A549 (cell line): ENCODE results near the gene SLC13A2.

Experiments used
- POLR2A ChIP-seq: IDR thresholded peaks from 2 replicates; pipeline ENCODE4 v1.6.1; 2012; ENCODE audit warnings: mild to moderate bottlenecking, low read length
- TP53 ChIP-seq: fragments of 250-450 bp; sonication (Bioruptor Pico); IDR thresholded peaks from 2 replicates; pipeline ENCODE4 v1.5.0; 2021; ENCODE audit warnings: mild to moderate bottlenecking, moderate library complexity
- TF ChIP-seq, protein P1 (sequence below): fragments of >200 bp; sonication (Bioruptor Twin); formaldehyde crosslinking; IDR thresholded peaks from 3 replicates; pipeline ENCODE4 v1.5.1; 2016

DNA sequence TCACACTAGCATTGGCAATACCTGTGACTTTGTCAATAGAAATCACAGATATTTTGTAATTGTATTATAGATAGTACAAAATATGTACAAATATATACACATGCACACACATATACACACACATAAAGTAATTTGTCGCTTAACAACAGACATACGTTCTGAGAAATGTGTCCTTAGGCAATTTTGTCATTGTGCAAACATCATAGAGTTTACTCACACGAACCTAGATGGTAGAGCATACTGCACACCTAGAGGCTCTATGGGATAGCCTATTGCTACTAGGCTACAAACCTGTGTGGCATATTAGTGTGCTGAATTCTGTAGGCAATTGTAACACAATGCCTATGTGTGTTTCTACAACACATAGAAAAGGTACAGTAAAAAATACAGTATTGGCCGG is 68.0 kb downstream of the SLC13A2 start:
- TF ChIP-seq, protein P1, sequence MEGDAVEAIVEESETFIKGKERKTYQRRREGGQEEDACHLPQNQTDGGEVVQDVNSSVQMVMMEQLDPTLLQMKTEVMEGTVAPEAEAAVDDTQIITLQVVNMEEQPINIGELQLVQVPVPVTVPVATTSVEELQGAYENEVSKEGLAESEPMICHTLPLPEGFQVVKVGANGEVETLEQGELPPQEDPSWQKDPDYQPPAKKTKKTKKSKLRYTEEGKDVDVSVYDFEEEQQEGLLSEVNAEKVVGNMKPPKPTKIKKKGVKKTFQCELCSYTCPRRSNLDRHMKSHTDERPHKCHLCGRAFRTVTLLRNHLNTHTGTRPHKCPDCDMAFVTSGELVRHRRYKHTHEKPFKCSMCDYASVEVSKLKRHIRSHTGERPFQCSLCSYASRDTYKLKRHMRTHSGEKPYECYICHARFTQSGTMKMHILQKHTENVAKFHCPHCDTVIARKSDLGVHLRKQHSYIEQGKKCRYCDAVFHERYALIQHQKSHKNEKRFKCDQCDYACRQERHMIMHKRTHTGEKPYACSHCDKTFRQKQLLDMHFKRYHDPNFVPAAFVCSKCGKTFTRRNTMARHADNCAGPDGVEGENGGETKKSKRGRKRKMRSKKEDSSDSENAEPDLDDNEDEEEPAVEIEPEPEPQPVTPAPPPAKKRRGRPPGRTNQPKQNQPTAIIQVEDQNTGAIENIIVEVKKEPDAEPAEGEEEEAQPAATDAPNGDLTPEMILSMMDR = no peak
- TF ChIP-seq TP53 (CRISPR knock-in tag) = no peak
- TF ChIP-seq POLR2A = no peak
